Smooth muscle cell of the coronary artery (primary cell): ENCODE data around the gene PCNA. TPM values are rescaled to one million over a fixed set of nuclear protein-coding genes. Genes with fewer than 3 reads are reported as not detected.

Source experiments
- total RNA-seq: library from RNA; depleted of rRNA; stranded (reverse); fragments of >200 nt; gene quantifications from 2 replicates; pipeline ENCODE4 v1.2.3, GENCODE V29; 2014; ENCODE audit warnings: low replicate concordance

The PCNA gene
- 89.8 and 106 TPM in 2 replicates for total RNA-seq

DNA sequence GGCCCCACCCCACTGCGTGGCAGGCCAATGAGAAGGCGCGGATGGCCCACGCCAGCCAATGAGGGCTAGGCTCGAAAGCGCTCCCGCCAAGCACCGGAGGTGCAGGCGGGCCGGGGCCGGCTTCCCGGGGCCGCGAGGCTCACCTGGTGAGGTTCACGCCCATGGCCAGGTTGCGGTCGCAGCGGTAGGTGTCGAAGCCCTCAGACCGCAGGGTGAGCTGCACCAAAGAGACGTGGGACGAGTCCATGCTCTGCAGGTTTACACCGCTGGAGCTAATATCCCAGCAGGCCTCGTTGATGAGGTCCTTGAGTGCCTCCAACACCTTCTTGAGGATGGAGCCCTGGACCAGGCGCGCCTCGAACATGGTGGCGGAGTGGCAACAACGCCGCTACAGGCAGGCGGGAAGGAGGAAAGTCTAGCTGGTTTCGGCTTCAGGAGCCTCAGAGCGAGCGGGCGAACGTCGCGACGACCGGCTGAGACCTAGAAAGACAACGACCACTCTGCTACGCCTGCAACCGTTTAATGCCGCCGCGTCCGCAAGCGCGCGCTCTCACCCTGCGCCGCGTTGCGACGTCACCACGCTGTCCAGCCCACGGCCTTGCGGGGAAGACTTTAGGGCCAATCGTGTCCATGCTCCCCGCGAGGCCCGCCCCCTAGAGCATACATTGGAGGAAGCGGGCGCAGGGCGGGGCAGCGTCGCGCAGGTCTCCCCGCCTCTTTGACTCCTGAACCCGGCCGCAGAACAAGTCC lies at the start of gene PCNA:
PCNA (minus strand) TSS at position 524 of the 750 bp plus-strand sequence; CDS start at position 364, 160 bp downstream.

DNA sequence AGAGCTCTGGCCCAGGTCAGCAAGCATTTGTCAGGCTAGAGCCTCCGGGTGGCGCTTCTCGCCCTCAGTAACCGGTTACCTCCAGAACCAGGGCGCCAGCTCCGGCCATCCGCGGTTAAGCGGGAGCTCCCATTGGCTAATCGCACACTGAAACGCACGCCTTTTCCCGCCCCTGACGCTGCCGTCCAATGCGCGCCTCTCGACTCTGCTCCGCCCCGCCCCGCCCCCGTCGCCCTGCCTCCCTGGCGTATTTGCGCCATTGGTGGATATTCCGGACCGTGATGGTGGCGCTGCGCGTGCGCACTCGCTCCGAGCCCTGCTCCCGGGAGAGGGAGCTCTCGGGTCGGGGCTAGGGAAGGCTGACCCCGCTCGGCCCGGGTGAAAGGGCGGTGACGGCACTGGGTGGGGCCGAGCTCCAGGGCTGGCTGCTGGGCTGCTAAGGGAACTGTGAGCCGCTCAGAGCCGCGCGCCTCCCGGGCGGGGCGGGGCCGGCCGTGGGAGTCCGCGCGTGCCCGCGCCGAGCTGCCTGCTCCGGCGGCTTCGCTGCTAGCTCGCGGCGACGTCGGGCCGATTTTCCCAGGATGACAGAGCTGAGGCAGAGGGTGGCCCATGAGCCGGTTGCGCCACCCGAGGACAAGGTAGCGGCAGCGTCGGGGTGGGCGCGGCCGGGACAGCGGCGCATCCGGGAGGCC lies 6.9 kb upstream of the PCNA start, which contains the start of gene CDS2:
CDS2 (plus strand) TSS at position 497 of the 692 bp plus-strand sequence; CDS start at position 582, 85 bp downstream.

Other genes with a start within 250 kb of the PCNA start
- 6.4 and 20.5 TPM in 2 replicates for gene SLC23A2, start 118.4 kb downstream of the PCNA start, total RNA-seq
- gene TMEM230, start 6.9 kb downstream of the PCNA start, total RNA-seq, result 28.7 and 79.8 TPM in 2 replicates
- 19.5 and 28.8 TPM in 2 replicates for gene CDS2, start 7.0 kb upstream of the PCNA start, total RNA-seq
- gene PROKR2, start 197.0 kb upstream of the PCNA start, total RNA-seq, result not detected in 2 replicates